ENCODE data around the gene NKTR.

DNA sequence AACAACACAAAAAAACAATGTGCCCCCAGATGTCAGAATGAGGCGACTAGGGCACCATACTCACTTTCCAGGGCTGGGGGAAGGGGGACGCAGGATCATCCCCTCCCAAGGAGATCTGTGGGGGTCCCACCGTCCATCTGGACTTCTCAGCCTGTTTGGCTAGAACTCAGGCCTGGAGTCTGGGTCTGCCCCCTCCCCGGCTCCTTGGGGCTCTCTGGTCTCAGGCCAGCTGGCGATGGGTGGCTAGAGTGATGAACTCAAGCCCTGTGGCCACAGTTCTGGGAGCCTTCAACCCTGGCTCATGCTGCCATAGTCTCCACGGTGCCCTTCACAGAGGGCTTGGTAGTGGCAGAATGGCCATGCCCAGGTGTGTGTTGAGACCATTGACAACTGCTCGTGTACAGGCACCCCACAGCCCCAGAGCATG lies 66.6 kb downstream of the NKTR start:
- TF ChIP-seq, protein P1, sequence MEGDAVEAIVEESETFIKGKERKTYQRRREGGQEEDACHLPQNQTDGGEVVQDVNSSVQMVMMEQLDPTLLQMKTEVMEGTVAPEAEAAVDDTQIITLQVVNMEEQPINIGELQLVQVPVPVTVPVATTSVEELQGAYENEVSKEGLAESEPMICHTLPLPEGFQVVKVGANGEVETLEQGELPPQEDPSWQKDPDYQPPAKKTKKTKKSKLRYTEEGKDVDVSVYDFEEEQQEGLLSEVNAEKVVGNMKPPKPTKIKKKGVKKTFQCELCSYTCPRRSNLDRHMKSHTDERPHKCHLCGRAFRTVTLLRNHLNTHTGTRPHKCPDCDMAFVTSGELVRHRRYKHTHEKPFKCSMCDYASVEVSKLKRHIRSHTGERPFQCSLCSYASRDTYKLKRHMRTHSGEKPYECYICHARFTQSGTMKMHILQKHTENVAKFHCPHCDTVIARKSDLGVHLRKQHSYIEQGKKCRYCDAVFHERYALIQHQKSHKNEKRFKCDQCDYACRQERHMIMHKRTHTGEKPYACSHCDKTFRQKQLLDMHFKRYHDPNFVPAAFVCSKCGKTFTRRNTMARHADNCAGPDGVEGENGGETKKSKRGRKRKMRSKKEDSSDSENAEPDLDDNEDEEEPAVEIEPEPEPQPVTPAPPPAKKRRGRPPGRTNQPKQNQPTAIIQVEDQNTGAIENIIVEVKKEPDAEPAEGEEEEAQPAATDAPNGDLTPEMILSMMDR (conservative IDR thresholded peaks at IDR 0.05): no peak
- no peak for TF ChIP-seq EZH2 (IDR thresholded peaks at IDR 0.05; ENCODE audit: low read depth)
